ENCODE results near the gene CHD2.
A peak's percentile ranks its signal among the peaks of the same experiment; 100 is the strongest.

CHD2 gene

DNA sequence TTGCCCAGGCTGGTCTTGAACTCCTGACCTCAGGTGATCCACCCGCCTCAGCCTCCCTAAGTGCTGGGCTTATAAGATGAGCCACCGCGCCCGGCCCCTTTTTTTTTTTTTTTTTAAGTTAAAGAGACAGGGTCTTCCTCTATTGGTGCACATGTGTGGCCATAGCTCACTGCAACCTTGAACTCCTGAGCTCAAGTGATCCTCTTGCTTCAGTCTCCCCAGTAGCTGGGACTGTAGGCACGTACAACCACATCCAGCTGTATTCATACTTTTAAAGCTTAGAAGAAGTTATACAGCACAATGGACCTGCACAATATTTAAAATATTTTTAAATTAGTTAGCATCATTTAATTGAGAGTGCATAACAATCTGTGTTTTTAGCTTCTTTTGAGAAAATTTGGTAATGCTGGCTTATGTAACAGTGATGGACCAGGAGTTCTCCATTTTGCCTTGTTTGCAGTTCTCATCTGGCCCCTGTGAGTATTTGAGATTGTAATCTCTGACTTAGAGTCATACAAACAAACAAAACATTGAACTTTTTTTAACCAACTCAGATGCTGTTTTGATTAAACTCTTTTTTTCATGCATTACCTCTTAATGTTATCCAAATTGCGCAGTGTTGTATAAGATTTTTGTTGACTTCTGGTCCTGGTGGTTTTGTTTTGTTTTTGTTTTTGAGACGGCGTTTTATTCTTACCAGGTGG lies 33.0 kb downstream of the CHD2 start:
- DNase-seq, result no peak

GRCh38 chr15:92933831-92934230 lies 33.7 kb downstream of the CHD2 start:
- DNase-seq, result peak; percentile 40

- DNase-seq, result no peak
Measured at GRCh38 chr15:92934716-92935115, 34.6 kb downstream of the CHD2 start.

DNA sequence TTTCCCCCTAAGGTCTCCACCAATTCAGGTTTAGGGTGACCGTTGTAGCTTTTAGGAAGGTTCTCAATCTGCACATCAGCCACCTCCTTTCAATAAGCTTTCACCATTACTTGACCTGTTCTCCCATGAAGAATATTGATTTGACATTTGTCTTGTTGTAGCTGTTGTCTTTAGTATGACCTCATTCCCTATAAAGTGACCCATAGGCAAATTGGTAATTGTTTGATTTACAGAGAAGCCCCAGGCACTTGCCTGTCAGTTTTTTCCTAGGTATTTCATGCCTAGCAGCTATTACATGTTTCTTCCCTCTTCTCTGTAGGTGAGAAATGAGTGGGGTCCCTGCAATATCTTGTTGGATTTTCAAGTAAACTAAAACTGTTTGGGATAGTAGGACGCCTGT lies 36.0 kb downstream of the CHD2 start:
- DNase-seq, result no peak

DNA sequence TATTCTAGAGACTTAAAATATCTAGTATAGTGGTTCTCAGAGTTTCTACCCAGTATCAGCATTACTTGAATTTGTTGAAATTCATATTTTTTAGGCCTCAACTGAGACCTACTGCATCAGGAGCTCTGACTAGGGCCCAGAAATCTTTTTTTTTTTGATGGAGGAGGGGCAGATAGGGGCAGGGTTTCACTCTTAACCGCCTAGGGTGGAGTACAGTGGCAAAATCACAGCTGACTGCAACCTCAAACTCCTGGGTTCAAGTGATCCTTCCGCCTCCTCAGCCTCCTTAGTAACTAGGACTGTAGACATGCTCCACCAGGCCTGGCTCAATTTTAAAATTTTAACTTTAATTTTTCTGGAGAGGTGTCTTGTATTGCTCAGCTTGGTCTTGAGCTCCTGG lies 36.6 kb downstream of the CHD2 start:
- DNase-seq, result no peak

- no peak for DNase-seq
Measured at GRCh38 chr15:92937901-92938300, 37.8 kb downstream of the CHD2 start.

- DNase-seq, result no peak
Measured at GRCh38 chr15:92938387-92938786, 38.3 kb downstream of the CHD2 start.

GRCh38 chr15:92941668-92942067 lies 41.5 kb downstream of the CHD2 start:
- peak; percentile 32 for DNase-seq

DNA sequence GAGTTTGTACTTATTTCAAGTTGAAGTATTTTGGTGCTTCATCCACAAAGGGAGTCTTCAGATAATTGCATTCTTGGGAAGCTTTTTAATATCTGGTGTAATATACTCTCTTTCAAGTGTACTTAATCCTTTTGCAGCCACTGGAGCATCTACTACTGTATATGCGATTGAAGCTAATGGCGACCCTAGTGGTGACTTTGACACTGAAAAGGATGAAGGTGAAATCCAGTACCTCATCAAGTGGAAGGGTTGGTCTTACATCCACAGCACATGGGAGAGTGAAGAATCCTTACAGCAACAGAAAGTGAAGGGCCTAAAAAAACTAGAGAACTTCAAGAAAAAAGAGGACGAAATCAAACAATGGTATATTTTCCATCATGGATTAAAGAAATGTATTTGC lies 42.6 kb downstream of the CHD2 start:
- no peak for DNase-seq

DNA sequence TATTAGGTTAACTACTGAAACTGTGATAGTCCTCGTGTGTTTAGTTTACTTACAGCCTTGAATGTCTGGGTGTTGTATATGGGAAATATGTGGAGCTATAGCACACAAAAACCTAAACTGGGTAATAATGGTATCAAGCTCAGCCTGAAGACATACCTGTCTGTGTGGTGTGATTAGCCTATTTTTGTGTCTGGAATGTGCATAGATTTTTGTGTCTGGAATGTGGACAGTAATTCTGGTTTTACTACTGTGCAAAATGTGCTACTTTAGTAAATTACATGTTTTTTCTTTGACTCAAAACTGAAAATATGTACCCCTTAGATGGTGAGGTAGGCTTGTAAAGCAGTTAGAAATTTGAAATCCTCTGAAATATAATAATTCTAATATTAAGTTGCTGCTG lies 43.5 kb downstream of the CHD2 start:
- no peak for DNase-seq

GRCh38 chr15:92944946-92945521 lies 44.9 kb downstream of the CHD2 start:
- no peak for DNase-seq

DNA sequence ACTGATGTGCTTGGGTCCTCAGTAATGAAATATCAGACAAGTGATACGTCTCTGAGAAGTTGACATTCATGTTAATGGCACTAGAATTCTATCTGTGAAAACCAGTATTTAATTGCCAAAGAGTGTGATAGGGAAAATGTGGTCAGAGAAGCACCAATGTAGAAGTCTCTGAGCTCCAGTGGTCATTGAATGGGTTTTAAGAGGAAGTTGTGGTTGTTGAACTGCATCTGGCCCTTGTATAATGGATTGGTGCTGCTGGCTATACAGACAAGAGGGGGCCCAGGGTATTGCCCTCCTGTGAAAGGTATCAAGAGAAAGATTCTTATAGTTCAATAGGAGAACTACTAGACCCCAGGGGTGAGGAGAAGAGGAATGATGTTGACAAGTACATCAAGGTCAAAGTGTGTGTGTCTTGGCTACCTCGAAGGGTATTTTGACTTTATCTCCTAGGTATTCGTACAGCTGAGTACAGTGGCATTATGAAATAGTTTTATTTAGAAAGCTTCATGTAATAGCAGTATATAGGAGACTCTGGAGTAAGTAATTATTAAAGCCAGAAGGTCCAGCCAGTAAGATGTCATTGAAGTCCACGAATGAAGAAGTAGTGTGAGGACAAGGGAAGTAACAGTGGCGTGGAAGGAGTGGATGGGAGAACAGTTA lies 47.1 kb downstream of the CHD2 start:
- DNase-seq, result no peak

- DNase-seq, result no peak
Measured at GRCh38 chr15:92949604-92950249, 49.6 kb downstream of the CHD2 start.

- no peak for DNase-seq
Measured at GRCh38 chr15:92951800-92952457, 51.8 kb downstream of the CHD2 start.

DNA sequence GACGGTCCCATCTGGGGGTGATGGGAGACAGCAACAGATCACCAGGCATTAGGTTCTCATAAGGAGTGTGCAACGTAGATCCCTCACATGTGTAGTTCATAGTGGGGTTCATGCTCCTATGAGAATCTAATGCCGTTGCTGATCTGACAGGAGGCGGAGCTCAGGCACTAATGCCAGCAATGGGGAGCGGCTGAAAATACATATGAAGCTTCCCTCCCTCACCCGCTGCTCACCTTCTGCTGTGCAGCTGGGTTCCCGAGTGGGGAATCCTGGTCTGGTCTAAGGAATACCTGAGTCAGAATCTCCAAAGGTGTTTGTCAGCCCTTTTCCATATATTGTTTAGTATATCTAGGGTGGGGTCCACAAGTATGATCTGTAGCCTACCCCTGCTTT lies 52.3 kb downstream of the CHD2 start:
- DNase-seq, result no peak

- no peak for DNase-seq
Measured at GRCh38 chr15:92953566-92953965, 53.4 kb downstream of the CHD2 start.

GRCh38 chr15:92954002-92954401 lies 53.9 kb downstream of the CHD2 start:
- no peak for DNase-seq

GRCh38 chr15:92954578-92954977 lies 54.5 kb downstream of the CHD2 start:
- DNase-seq, result no peak

DNA sequence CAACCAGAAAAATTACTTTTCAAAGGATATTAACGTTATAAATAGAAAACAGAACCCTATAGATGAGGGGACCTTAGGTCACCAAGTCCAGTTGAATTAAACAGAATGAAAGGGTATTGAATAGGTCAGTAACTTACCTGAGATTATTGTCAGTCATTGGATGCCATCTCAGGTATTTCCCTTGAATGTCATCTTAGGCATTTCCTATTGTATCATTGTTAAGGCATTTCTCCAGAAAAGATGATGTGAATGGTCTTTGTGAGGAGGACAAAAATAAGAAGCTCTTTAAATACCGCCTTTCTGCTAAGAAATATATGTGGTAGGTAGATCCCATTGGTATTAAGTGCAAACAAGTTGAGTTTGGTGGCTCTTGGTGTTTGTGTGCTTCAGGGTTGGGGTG lies 55.6 kb downstream of the CHD2 start:
- no peak for DNase-seq

GRCh38 chr15:92958105-92958504 lies 58.0 kb downstream of the CHD2 start:
- DNase-seq, result peak; percentile 79

DNA sequence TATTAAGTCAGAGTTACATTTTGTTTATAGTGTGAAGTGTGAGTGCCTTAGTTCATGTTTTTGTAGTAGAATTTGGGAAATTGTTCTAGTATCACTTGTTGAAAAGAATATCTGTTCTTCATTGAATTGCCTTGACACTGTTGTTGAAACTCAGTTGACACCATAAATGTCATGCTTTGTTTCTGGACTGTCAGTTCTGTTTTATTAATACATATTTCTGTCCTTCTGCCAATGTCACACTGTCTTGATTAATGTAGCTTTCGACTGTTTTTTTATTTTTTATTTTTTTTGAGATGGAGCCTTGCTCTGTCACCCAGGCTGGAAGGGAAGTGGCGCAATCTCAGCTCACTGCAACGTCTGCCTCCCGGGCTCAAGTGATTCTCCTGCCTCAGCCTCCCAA lies 59.1 kb downstream of the CHD2 start:
- peak; percentile 16 for DNase-seq

GRCh38 chr15:92960996-92961681 lies 61.0 kb downstream of the CHD2 start:
- no peak for DNase-seq

DNA sequence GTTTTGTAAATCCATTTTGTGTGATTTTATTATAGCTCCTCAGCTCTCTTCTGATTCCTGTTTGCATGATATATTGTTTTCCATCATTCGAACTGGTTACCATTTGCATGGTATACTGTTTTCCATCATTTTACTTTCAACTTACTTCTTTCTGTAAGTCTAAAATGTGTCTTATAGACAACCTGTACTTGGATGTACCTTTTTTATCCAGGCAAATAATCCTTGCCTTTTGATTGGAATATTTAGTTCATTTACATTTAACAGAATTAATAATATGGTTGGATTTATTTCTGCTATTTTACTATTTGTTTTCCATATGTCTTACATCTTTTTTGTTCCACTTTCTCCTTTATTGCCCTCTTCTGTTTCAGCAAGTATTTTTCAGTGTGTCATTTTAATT lies 62.8 kb downstream of the CHD2 start:
- DNase-seq, result no peak
